Measurements from ENCODE around the gene NSMCE1.
"Not testable (repeated sequence)": the region's sequence is repeated elsewhere in the genome, so short reads cannot be mapped to it uniquely, and the experiment has no call there.

Gene NSMCE1

DNA sequence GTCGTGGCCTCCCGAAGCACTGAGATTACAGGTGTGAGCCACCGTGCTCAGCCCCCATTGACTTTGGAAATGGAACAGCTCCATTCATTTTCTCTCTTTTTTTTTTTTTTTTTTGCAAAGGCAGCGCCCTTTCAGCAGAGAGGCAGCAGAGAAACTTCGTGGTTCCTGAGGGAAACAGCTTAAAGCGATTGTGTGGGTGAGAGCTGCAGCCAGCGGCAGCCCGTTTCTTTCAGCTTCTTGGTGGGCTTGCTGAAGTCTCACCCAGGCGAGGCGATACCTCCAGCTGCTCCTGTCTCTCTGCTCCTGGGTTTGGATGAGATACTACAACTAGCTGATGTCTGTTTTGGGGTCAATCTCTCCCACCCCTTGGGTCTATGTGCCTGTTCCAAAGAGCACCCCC is 57.5 kb downstream of the NSMCE1 start:
- DNase-seq: no peak

DNA sequence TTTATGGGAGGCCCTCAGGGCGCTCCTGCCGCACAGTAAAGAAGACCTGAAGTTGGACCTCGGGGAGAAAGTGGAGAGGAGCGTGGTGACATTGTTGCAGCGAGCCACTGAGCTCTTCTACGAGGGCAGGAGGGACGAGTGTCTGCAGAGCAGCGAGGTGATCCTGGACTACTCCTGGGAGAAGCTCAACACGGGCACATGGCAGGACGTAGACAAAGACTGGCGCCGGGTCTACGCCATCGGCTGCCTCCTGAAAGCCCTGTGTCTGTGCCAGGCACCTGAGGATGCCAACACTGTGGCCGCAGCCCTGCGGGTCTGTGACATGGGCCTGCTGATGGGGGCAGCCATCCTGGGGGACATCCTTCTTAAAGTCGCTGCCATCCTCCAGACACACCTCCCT is 58.4 kb downstream of the NSMCE1 start:
- DNase-seq: no peak

DNA sequence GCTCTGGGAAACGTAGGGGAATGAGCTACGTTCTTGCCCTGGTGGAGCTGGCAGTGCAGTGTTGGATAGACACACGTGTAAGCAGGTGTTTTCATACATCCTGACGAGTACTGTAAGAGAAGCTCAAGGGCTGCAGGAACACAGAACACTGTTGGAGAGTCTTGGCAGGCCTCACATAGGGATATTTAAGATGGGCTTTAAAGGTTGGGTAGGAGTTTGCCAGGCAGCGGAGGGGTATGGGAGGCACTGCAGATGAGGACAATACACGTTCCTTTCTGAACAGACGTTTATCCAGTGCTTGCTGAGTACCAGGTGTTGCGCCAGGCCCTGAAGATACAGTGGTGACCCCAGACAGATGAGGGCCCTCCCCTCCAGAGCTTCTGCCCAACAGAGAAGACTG is 59.0 kb downstream of the NSMCE1 start:
- DNase-seq: no peak

DNA sequence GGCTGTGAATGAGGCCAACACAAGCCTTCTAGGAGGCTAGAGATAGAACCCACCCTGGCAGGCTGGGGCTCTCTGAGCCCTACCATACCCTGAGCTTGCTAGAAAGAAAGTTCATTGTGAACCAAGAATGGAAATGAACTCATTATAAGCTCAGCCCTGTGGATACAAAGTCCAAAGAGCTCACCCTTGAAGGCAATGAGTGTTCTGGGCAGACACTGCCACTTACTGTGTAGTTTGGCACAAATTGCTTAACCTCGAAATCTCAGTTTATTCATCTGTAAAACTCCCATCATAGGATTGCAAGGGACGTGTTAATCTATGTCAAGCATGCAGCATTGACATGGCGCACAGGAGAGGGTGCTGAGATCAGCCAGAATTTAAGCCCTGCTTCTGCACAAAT is 59.8 kb downstream of the NSMCE1 start:
- no peak for DNase-seq

DNA sequence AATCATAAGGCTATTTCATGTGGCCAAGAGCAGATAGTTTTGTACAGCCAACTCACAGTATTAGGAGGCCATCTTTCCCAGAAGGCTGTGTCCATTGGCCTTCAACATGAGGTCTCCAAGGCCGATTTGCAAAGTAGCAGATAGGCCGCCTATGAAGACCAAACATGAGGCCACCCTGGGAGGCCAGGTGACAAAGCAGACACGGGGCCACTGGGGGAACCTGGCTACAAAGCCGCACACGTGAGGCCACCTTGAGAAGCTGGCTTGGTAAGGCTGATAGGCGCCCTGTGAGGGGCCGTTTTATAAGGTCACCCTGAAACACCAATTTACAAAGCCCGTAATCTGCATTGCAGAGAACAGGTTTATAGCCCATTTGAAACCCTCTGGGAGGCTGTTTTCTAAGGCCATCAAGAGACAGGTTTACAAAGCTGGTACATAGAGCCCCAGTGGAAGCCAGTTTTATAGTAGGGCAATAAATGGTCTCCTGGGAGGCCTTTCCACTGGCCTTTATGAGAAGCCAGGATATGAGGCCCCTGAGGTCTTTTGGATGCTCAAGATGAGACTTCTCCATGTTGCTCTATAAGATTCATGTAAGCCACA is 60.4 kb downstream of the NSMCE1 start:
- DNase-seq: no peak

DNA sequence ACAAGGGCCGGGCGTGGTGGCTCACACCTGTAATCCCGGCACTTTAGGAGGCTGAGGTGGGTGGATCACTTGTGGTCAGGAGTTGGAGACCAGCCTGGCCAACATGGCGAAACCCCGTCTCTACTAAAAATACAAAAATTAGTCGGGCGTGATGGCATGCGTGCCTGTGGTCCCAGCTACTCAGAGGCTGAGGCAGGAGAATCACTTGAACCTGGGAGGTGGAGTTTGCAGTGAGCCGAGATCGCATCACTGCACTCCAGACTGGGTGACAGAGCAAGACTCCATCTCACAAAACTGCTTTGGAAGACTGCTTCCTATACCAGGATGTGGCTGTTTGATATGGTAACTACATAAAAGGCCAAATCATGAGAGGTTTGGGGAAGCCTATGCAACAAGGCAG is 61.5 kb downstream of the NSMCE1 start:
- not testable (repeated sequence) for DNase-seq

DNA sequence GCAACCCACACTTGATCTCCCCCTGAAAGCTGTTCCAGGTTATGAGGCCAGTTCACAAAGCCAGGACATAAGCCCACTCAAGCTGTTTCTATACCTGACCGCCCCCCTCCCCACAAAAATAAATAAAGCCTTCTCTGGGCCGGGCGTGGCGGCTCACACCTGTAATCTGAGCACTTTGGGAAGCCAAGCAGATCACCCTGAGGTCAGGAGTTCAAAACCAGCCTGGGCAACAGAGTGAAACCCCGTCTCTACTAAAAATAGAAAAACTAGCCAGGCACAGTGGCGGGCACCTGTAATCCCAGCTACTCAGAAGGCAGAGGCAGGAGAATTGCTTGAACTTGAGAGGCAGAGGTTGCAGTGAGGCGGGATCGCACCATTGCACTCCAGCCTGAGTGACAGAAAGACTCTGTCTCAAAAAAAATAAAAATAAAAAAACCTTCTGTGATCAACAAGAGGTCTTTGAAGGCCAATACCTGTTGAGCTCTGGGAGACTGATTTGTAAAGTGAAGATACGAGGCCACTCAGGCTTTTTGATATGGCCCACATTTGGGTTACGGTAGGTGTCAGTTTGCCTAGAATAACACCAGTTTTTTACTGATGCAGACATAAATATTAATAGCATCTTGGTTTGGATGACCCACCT is 63.0 kb downstream of the NSMCE1 start:
- no peak for DNase-seq

DNA sequence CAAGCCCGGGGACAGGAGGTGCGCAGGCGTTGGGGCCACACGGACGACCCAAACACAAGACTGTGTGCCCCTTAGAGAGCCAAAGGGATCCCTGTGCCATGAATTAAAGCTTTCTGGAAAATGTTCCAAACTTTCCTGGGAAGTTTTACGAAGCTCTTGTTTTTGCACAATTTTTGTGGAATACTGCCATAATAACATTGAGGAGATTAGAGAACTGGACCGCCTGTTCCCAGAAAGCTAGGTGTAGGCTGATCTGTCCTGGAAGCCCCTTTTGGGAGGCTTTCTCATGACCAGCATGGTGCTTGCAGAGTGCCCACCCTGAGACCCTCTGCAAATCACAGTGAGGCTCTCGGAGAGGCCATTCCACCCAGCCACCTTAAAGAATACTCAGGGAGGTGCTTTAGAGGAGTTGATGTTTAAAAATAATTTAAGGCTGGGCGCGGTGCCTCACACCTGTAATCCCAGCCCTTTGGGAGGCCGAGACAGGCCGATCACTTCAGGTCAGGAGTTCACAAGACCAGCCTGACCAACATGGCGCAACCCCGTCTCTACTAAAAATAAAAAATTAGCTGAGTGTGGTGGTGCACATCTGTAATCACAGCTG is 64.2 kb downstream of the NSMCE1 start:
- no peak for DNase-seq

DNA sequence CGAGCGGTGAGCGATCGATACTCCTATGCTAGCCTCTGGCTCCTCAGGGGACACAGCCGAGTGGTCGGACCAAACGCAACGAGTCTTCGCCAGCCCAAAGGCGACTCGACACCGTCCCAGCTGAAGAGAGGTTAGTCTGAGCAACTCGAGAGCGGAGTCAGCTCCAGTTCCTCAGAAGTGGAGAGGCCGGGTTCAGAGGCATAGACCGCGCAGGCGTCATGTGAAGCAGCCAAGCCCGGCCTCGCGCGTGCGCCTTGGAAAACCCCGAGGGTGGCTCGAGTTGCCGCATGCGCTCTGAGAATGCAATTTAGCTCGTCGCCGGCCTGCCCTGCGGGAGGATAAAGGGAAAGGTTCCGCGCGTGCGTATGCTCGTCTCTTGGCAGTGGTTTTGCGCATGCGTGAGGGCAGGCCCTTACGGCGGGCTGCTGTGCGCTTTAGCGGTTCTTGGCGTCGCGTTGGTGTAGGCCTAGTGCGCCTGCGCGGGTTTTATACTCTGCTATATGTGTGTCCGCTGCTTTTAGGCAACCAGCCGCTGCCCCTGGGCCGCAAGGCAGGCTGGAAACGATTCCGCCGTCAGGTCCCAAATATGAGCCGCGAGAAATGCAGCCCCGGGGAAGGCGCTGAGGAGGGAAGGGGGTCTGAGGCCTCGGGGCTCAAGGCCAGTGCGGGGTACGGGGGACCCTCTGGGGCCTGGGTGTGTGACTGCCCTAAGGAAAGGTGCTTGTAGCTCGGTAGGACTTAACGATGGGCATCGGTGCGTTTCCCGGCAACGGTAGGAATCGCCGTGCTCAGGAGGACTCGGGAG is 64.9 kb downstream of the NSMCE1 start, which contains the start of gene KDM8:
KDM8 (plus strand) TSS at position 20 of the 805 bp plus-strand sequence. CDS start 6,598 bp downstream, outside the sequence.
- DNase-seq: peak; percentile 100

DNA sequence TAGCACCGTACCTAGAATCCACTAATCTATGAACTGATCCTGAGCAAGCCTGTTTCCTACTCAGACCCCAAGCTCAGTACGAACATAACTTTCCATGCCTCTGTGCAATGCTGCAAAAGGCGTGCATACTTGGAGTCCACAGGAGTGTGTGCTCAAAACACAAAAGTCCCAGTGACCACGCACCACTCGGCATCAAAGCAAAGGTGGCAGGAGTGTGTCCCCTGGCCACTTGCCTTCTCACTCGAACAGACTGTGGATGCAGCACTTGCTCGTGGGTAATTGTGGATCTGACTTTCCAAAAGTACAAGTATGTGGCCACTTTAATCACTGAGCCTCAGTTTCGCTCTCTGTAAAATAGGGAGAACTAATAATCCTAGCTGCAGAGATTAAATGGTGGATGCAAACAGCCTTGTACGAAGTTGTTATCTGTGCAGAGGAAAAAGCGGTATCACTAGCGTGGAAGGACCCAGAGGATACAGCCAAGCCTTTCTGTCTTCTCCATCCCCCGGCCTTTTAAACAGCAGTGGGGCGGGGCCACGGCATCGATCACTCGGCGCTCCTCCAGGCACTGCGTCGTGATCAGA is 65.6 kb downstream of the NSMCE1 start:
- DNase-seq: no peak

DNA sequence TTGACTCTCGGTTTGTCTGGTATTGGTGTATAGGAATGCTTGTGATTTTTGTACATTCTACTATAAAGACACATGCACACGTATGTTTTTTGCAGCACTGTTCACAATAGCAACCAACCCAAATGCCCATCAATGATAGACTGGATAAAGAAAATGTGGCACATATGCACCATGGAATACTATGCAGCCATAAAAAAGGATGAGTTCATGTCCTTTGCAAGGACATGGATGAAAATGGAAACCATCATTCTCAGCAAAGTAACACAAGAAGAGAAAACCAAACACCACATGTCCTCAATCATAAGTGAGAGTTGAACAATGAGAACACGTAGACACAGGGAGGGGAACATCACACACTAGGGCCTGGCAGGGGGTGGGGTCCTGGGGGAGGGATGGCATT is 67.7 kb downstream of the NSMCE1 start:
- DNase-seq: not testable (repeated sequence)

DNA sequence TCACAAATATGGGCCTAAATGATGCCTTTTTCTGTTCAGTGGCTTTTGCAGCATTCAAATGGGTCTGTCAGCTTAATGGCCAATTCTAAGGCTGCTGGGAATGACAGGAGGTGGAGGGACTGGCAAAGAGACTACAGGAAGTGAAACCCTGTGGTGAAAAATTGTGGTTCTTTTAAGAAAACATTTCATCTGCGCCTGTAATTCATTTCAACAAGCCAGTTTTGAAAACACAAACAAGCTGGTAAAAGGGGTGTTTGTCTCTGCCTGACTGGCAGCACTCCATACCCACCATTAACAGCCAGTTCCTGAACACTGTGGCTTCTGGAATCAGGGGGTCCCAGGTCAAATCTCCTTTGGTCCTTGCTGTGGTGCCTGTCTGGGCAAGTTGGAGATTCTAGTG is 68.8 kb downstream of the NSMCE1 start:
- peak; percentile 22 for DNase-seq

DNA sequence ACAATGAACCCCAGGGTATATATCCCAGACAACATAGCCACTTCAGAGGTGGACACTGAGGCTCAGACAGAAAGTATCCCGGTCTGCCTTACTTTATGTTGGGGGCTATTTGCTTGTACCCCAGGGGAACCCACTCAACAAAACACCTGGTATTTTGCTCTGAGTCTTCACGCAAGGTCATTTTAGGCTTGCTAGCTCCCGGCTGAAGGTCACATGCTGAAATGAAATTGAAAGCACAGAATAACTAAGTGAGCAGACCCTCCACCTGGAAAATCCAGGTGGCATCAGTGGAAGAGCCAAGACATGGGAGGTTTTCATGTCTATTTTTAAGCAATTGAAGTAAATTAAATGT is 69.4 kb downstream of the NSMCE1 start:
- DNase-seq: no peak

DNA sequence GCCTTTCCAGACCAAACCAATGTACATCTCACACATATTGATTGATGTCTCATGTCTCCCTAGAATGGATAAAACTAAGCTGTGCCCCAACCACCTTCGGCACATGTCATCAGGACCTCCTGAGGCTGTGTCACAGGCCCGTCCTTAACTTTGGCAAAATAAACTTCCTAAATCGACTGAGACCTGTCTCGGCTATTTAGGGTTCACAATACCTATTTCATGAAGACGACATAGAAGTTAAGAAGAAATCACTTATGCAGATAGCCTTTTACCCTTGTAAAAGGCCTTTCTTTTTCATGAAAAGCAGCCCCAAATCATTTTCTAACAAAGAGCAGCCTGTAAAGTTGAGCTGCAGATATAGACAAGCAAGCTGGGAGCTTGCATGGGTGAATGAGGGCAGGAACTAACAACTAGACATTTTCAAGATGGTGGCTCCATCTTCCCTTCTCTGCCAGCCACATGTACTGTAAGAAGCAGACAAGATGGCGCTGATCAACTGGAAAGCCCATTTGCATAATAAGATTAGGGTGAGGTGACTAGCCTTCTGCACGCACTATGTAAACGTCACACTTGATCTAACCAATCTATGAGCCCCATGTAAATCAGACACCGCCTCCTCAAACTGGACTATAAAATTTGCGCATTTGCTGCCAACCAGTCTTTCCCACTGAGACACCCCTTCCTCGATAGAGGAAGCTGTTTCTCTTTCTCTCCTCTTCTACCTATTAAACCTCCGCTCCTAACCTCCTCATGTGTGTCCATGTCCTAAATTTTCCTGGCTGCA is 69.9 kb downstream of the NSMCE1 start:
- no peak for DNase-seq

DNA sequence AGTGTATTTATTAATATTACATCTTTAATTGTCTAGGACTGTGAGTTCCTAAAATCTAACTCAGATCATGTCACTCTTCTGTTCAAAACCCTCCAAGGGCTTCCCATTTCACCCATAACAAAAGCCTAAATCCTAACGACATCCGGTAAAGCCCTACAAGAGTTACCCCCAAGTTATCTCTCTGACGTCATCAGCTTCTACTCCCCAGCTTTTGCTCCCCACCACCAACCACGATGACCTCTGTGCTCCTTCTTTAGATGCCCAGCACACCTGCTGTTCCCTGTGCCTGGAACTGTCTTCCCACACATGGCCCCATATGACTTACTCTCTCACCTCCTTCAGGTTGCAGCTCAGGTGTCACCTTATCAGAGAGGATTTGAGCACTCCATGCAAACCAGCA is 71.6 kb downstream of the NSMCE1 start:
- no peak for DNase-seq

DNA sequence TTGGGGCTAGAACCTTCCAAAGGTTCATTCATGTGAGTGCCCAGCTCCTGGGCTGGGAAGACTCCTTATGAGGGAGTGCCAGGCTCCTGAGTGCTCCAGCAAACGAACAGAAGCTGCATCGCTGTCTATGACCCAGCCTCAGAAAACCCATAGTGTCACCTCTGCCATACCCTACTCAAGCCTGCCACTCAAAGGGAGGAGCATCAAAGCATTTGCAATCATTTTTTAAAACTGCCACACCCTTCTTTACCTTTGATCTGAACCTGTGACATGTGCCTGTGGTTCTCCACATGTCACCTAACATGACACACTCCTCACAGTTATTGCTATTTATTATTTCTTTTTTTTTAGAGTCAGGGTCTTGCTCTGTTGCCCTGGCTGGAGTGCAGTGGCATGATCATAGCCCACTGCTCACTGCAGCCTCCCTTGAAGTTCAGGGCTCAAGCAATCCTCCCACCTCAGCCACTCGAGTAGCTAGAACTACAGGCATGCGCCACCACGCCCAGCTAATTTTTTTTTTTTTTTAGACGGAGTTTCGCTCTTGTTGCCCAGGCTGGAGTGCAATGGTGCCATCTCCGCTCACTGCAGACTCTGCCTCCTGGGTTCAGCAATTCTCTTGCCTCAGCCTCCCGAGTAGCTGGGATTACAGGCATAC is 72.5 kb downstream of the NSMCE1 start:
- DNase-seq: peak; percentile 56

DNA sequence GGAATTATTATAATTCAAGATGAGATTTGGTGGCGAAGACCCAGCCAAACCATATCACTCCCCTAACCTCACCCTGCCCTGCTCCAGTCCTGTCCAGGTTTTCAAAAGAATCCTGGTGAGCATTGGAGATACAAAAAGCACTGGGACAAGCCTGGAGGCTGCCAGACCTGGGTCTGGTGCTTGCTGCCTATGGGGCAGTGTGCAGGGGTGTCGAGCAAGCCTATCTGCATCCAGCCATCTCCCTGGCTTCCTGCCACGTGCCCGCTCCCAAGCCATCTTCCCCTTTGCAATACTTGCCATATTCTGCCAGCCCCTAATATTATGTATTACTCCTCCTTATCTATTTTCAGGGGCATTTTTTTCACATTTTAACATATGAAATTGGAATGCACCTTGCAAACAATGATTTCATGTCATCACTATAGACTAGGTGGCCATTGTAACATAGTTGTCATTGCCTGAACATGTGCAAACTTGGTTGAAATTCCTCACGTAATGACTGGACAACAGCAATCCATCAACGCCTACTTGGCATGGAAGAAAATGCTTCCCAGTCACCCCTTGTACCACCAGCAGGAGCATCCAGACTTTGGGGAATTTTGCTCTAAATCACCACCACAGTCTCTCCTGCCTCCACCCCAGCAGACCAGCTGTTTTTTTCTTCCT is 73.4 kb downstream of the NSMCE1 start:
- DNase-seq: no peak

DNA sequence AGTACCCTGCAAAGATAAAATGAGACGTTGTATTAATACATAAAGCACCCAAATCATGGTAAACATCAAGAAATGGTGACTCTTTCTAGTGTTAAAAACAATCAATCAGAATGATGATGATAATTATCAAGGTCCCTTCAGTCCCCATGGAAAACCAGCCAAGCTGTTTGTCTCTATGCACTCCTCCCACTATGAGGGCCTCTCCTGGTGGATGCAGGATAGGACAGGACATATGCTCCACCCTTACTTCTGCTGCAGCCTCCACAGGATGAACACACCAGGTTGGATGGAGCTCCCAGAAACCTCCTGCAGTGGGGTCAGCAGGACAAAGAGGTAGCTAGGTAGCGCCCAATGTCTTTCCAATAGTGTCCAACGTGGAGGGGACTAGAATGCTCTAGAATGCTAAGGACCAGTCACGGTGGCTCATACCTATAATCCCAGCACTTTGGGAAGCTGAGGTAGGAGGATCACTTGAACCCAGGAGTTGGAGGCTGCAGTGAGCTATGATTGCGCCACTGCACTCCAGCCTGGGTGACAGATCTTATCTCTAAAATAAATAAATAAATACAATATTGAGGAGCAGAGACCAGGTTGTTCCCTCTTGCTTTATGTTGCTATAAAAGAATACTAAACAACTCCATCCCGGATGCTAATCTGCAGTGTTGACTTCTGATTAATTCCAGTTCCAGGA is 75.1 kb downstream of the NSMCE1 start:
- no peak for DNase-seq

DNA sequence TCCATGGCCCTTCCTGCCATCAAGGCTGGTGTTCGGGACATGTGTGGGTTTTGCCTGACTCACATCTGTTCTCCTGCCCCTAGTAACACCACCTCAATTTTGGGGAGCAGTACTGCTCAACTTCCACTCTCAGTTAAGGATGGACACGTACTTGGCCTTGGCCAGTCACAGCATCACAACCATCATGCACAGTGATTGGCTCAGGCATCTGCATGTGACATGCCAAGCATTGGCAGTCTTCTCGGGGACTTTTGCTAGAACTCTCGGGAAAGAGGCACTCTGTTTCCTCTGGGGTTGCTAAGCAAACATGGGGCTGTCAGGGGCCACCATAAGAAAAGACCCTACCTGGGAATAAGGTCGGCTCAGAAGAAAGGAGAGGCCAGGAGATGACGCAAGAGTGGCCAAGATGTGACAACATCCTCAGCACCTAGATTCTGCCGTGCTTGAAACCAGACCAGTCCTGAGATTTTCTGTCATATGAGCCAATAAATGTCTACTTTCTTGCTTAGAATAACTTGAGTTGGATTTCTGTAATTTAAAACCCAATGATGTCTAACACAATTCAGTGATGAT is 77.1 kb downstream of the NSMCE1 start:
- no peak for DNase-seq

DNA sequence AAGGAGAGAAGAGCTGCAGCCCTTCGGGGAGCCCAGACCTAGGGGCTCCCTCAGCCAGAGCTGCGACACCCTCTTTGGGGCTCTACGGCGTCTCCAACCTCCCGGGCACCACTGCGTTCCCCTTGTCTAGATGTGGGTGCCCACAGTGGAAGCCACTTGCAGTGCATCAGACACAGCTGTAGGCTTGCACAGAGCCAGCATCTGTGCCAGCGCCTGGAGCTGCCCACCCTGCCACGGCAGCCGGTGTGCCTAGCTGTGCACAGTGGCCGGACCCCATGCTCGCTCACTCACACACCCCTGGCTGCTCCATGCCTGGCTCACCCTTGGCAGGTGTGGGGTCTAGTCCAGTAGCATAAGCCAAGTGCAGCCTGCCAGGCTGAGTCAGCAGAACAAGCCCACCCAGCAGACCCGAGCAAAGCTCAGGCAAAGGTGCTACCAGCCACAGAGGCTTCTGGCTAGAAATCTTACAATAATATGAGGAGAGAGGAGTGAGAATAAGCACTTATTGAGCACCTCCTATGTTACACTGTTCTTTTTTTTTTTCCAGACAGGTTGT is 78.2 kb downstream of the NSMCE1 start:
- no peak for DNase-seq

Measured in CD4-positive, alpha-beta T cell treated with Interferon gamma for 1 hour (primary cell).